IMR-90 (cell line): Measurements from ENCODE around the gene DSCAM. TPM values are rescaled to one million over a fixed set of nuclear protein-coding genes. Genes with fewer than 3 reads are reported as not detected.
"Not testable (repeated sequence)": the region's sequence is repeated elsewhere in the genome, so short reads cannot be mapped to it uniquely, and the experiment has no call there.

Source experiments
- ATAC-seq: fragments of 200-7000 bp; cut with Tn5 transposase; 2 replicates; pipeline ENCODE4 v1.9.1; 2020; ENCODE audit warnings: low read depth, mild to moderate bottlenecking, moderate library complexity
- BruUV-seq: library from RNA; stranded (reverse); fragments of 400-500 nt; replicated peaks from 2 replicates; lab custom pipeline; 2021; lab: Mats Ljungman, UMichigan
- CTCF ChIA-PET: fragments of 300-600 bp; formaldehyde crosslinking; extraction: SDS; loops from one replicate; lab custom pipeline; 2021; ENCODE audit warnings: antibody characterized with exemption; lab: Yijun Ruan, JAX
- POLR2A ChIA-PET: fragments of 300-600 bp; sonication (Branson Sonifier 250); formaldehyde crosslinking; loops from one replicate; lab custom pipeline; 2022; ENCODE audit warnings: antibody characterized with exemption; ENCODE audit not compliant: unreplicated experiment; lab: Charles Lee
- DNase-seq: peaks from one replicate; pipeline ENCODE4 v3.0.0; 2013
- H2AFZ ChIP-seq: replicated peaks from 2 replicates; pipeline ENCODE3; 2013; ENCODE audit warnings: low read length, mild to moderate bottlenecking; ENCODE audit not compliant: poor library complexity
- H2AK5ac ChIP-seq: 2 replicates; pipeline ENCODE4 v1.6.1; 2013; ENCODE audit warnings: low read depth, low read length, inconsistent platforms
- H2AK9ac ChIP-seq: replicated peaks from 2 replicates; pipeline ENCODE3; 2013; ENCODE audit warnings: mild to moderate bottlenecking, low read depth, low read length, moderate library complexity; ENCODE audit not compliant: poor library complexity
- H2BK120ac ChIP-seq: 2 replicates; pipeline ENCODE4 v1.6.1; 2013; ENCODE audit warnings: low read depth, low read length, inconsistent platforms
- H2BK15ac ChIP-seq: 3 replicates; pipeline ENCODE4 v1.6.1; 2013; ENCODE audit warnings: low read depth, low read length, inconsistent platforms
- H2BK20ac ChIP-seq: 2 replicates; pipeline ENCODE4 v1.6.1; 2013; ENCODE audit warnings: low read depth, mild to moderate bottlenecking, inconsistent platforms, low read length, moderate library complexity
- H2BK5ac ChIP-seq: 2 replicates; pipeline ENCODE4 v1.6.1; 2013; ENCODE audit warnings: mild to moderate bottlenecking, low read depth, low read length, inconsistent platforms; ENCODE audit not compliant: poor library complexity, severe bottlenecking
- H3K14ac ChIP-seq: replicated peaks from 2 replicates; pipeline ENCODE4 v1.6.1; 2013; ENCODE audit warnings: low read depth, low read length, inconsistent platforms
- H3K18ac ChIP-seq: 2 replicates; pipeline ENCODE4 v1.6.1; 2013; ENCODE audit warnings: low read depth, low read length, control low read depth
- H3K23ac ChIP-seq: 2 replicates; pipeline ENCODE4 v1.6.1; 2013; ENCODE audit warnings: low read depth, low read length, inconsistent platforms
- H3K27ac ChIP-seq: 2 replicates; pipeline ENCODE4 v1.5.1; 2013; ENCODE audit warnings: mild to moderate bottlenecking, control low read depth, low read length; ENCODE audit not compliant: insufficient read depth
- H3K27me3 ChIP-seq: 2 replicates; pipeline ENCODE4 v1.6.1; 2013; ENCODE audit warnings: low read length; ENCODE audit not compliant: control insufficient read depth, insufficient read depth
- H3K36me3 ChIP-seq: 2 replicates; pipeline ENCODE4 v1.6.1; 2013; ENCODE audit warnings: low read length, mixed read lengths; ENCODE audit not compliant: control insufficient read depth, insufficient read depth
- H3K4ac ChIP-seq: 2 replicates; pipeline ENCODE4 v1.6.1; 2013; ENCODE audit warnings: low read depth, low read length, inconsistent platforms
- H3K4me1 ChIP-seq: 2 replicates; pipeline ENCODE4 v1.6.1; 2013; ENCODE audit warnings: low read length, mixed read lengths; ENCODE audit not compliant: control insufficient read depth, insufficient read depth
- H3K4me2 ChIP-seq: 2 replicates; pipeline ENCODE4 v1.6.1; 2013; ENCODE audit warnings: low read depth, mild to moderate bottlenecking, control low read depth, low read length, moderate library complexity
- H3K4me3 ChIP-seq: 2 replicates; pipeline ENCODE4 v1.5.1; 2013; ENCODE audit warnings: low read depth, mild to moderate bottlenecking, control low read depth, low read length, moderate library complexity; ENCODE audit not compliant: insufficient read depth
- H3K56ac ChIP-seq: 2 replicates; pipeline ENCODE4 v1.6.1; 2013; ENCODE audit warnings: low read length, inconsistent platforms; ENCODE audit not compliant: insufficient read depth; ENCODE audit errors: extremely low read depth
- H3K79me1 ChIP-seq, 2 experiments: 2 replicates each; pipeline ENCODE4 v1.6.1; 2013; ENCODE audit warnings: low read length in 2 of 2, inconsistent platforms in 1 of 2, low read depth in 1 of 2
- H3K9ac ChIP-seq: 2 replicates; pipeline ENCODE4 v1.6.1; 2013; ENCODE audit warnings: low read depth, low read length, control low read depth
- H3K9me1 ChIP-seq: 2 replicates; pipeline ENCODE4 v1.6.1; 2013; ENCODE audit warnings: low read length, inconsistent platforms; ENCODE audit not compliant: insufficient read depth
- H3K9me3 ChIP-seq: 2 replicates; pipeline ENCODE4 v1.6.1; 2013; ENCODE audit warnings: low read length; ENCODE audit not compliant: control insufficient read depth, insufficient read depth
- H4K20me1 ChIP-seq: 2 replicates; pipeline ENCODE4 v1.6.1; 2013; ENCODE audit warnings: low read length, inconsistent platforms; ENCODE audit not compliant: insufficient read depth
- H4K5ac ChIP-seq: 2 replicates; pipeline ENCODE4 v1.6.1; 2013; ENCODE audit warnings: mild to moderate bottlenecking, low read depth, low read length, control low read depth
- H4K8ac ChIP-seq, 2 experiments: 2 replicates each; pipeline ENCODE4 v1.6.1; 2013; ENCODE audit warnings: low read depth in 2 of 2, low read length in 2 of 2, control low read depth in 1 of 2, inconsistent platforms in 1 of 2
- H4K91ac ChIP-seq: 2 replicates; pipeline ENCODE4 v1.6.1; 2013; ENCODE audit warnings: low read depth, low read length, inconsistent platforms; ENCODE audit not compliant: insufficient read depth
- BHLHE40 ChIP-seq: fragments of 150-350 bp; IDR thresholded peaks from 2 replicates; pipeline ENCODE4 v1.6.1; 2016; ENCODE audit warnings: mild to moderate bottlenecking, low read depth, low read length
- MAFK ChIP-seq: IDR thresholded peaks from 2 replicates; pipeline ENCODE4 v1.6.1; 2012; ENCODE audit warnings: low read depth, low read length, improper control_type of control experiment
- RAD21 ChIP-seq: IDR thresholded peaks from 2 replicates; pipeline ENCODE4 v1.6.1; 2012; ENCODE audit warnings: low read length, improper control_type of control experiment
- SMC3 ChIP-seq: fragments of 150-350 bp; IDR thresholded peaks from 2 replicates; pipeline ENCODE4 v1.6.1; 2016; ENCODE audit warnings: low read depth, mild to moderate bottlenecking, antibody characterized with exemption, low read length, moderate library complexity
- WGBS, 2 experiments: methylation state at CpG; one replicate each; pipeline versions ENCODE4 v1.1.5 to v1.1.7; 2013; ENCODE audit warnings: missing lambda C conversion rate in 2 of 2; ENCODE audit not compliant: insufficient read length in 1 of 2; ENCODE audit errors: extremely low coverage in 2 of 2; 5-methylcytosine and 5-hydroxymethylcytosine counted together
- dilution Hi-C: fragments of 300-500 bp; cut with HindIII; formaldehyde crosslinking; loops from one replicate; pipeline ENCODE4 v1.14.3; 2018; ENCODE audit warnings: low sequenced_read_pairs; ENCODE audit not compliant: unreplicated experiment
- in situ Hi-C: fragments of 300-500 bp; cut with MboI; formaldehyde crosslinking; loops from 3 replicates; pipeline ENCODE4 v1.14.3; 2019; ENCODE audit warnings: low sequenced_read_pairs, inconsistent platforms, mixed read lengths
- intact Hi-C: fragments of 100-400 bp; cut with micrococcal nuclease; formaldehyde crosslinking; loops from 2 replicates; pipeline ENCODE4 v1.10.0; 2022
- polyA plus RNA-seq, 3 experiments: library from polyadenylated mRNA; depleted of rRNA; stranded (reverse); fragments of >200 nt; gene quantifications; 2 replicates each; pipeline ENCODE4 v1.2.3, GENCODE V29; 2012; ENCODE audit warnings: low replicate concordance in 1 of 3
- total RNA-seq: library from RNA; depleted of rRNA; stranded (reverse); fragments of >200 nt; gene quantifications from 2 replicates; pipeline ENCODE4 v1.2.3, GENCODE V29; 2012

The DSCAM gene
- total and polyA plus RNA-seq, 2 of the 4 experiments (the other 2 are of a cell fraction), result under 0.01 to 0.02 TPM

DNA sequence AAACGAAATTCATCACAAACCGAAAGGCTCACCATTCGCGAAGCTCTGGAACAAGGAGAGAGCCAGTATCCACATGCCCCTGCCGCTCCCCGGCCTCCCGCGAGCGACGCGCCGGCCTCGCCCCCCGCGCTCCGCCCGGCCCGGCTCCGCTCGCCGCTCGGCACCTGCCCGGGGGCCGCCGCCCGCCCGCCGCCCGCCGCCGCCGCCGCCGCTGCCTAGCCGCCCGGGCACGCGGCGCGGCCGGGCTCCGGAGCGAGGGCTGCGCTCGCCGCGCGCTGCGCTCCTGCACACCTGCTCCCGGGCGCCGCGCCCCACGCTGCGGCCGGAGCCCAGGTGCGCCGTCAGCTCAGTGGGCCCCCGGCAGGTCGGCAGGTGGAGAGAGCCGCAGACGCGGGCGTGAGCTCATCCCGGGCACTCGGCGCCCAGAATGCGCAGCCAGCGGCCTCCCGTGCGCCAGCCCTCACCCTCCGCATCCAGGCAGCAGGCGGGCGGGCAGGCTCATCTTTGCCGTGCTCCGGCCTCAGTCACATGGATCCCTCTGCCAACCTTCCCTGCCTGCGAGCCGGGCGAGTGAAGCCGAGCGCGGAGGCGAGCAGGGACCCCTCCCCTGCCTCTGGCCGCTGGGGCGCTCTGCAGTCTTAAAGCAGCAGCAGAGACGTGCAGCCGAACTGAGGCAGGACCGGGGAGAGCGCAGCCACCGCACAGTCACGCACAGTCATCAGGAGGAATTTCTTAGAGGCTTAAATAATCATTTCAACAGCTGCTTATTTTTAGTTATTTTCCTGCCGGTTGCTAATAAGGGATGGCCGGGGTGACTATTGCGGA, at the start of gene DSCAM (continued):
- TF ChIP-seq SMC3 (no peak), MAFK (no peak), BHLHE40 (no peak), RAD21 (no peak)

GRCh38 chr21:40895697-40896096, 48.7 kb upstream of the DSCAM start:
- H3K4me3 ChIP-seq, H4K91ac ChIP-seq, H4K5ac ChIP-seq, BruUV-seq, H2AK9ac ChIP-seq, H2BK20ac ChIP-seq, H3K9ac ChIP-seq, H3K9me1 ChIP-seq, dilution Hi-C loops, H3K4me1 ChIP-seq, H2BK120ac ChIP-seq, H2AK5ac ChIP-seq, H3K4ac ChIP-seq, ATAC-seq, H3K36me3 ChIP-seq, H3K56ac ChIP-seq, H3K27me3 ChIP-seq, H2BK15ac ChIP-seq, CTCF ChIA-PET, intact Hi-C loops, H3K27ac ChIP-seq, H3K18ac ChIP-seq, DNase-seq, H3K14ac ChIP-seq, H3K23ac ChIP-seq, H4K8ac ChIP-seq, H3K4me2 ChIP-seq, H4K20me1 ChIP-seq, H2BK5ac ChIP-seq, POLR2A ChIA-PET, H2AFZ ChIP-seq, H3K79me1 ChIP-seq, in situ Hi-C loops: not testable (repeated sequence)
- WGBS, 2 experiments, result no CpG with 5 or more reads among the region's 3 CpGs
- H3K9me3 ChIP-seq, result peaks cover 27% of the 10 kb centered on the region
